ENCODE data around the gene IFITM1. TPM values are rescaled to one million over a fixed set of nuclear protein-coding genes. Genes with fewer than 3 reads are reported as not detected.
A peak's percentile ranks its signal among the peaks of the same experiment; 100 is the strongest.

Gene IFITM1
- total and polyA plus RNA-seq, 10 donors = 314 to 670 (median 496) TPM

- no peak for TF ChIP-seq POLR2A (IDR thresholded peaks at IDR 0.05)
- peak in 2 of 3 donors; percentile 54 to 81 for TF ChIP-seq POLR2AphosphoS5 (IDR thresholded peaks at IDR 0.05)
Measured at GRCh38 chr11:287821-288477, 25.9 kb upstream of the IFITM1 start.

GRCh38 chr11:288478-289397 lies 25.1 kb upstream of the IFITM1 start, which contains the start of gene PGGHG:
Gene PGGHG, plus strand, starts transcription at chr11:289126. Its CDS starts 691 bp downstream, at chr11:289817.
- Histone ChIP-seq H3K27ac (peak within 1 kb of the TSS; percentile 46 to 95 (median 86)), H3K9me3 (no peaks in the 10 kb centered on the region), H3K36me3 (peaks cover 0 to 58% (median 14%) of the 10 kb centered on the region in 6 donors), H3K27me3 (replicated peaks in 1 of 7) (peaks cover 0 to 44% (median 0%) of the 10 kb centered on the region in 7 donors), H3K4me1 (peaks cover 6 to 83% (median 26%) of the 10 kb centered on the region in 6 donors), H3K4me3 (peak within 1 kb of the TSS; percentile 58 to 86 (median 62))
- DNase-seq = peak; percentile 97
- TF ChIP-seq POLR2AphosphoS5 (IDR thresholded peaks at IDR 0.05) (peak; percentile 72 to 85 (median 74)), CTCF (IDR thresholded peaks at IDR 0.05 in 8 of 11, conservative IDR thresholded peaks at IDR 0.05 in 3 of 11) (no peak)
- intact Hi-C loops (cut with DNase I; ENCODE audit: low total_unique reads) = no loop called here
- WGBS, 5 donors = 1 to 2% (median 1%) methylated on average over 20 to 111 of the region's 112 CpGs

More at GRCh38 chr11:287821-288477, 25.9 kb upstream of the IFITM1 start:
- H3K27ac ChIP-seq = peak overlapping the region in 7 of 8 donors; percentile 74 to 95 (median 87)
- peaks cover 0 to 51% (median 1%) of the 10 kb centered on the region in 7 donors for H3K27me3 ChIP-seq (replicated peaks in 1 of 7)
- DNase-seq = peak; percentile 89
- H3K9me3 ChIP-seq = no peaks in the 10 kb centered on the region
- intact Hi-C loops (cut with DNase I; ENCODE audit: low total_unique reads) = no loop called here
- peaks cover 6 to 90% (median 26%) of the 10 kb centered on the region in 6 donors for H3K4me1 ChIP-seq
- peaks cover 0 to 55% (median 9%) of the 10 kb centered on the region in 6 donors for H3K36me3 ChIP-seq
- H3K4me3 ChIP-seq = peak overlapping the region; percentile 58 to 86 (median 62)
- WGBS, 5 donors = 15 to 44% (median 25%) methylated on average over 28 to 41 of the region's 41 CpGs

- Histone ChIP-seq H3K9me3 (no peaks in the 10 kb centered on the region), H3K27ac (peak overlapping the region in 6 of 8 donors; percentile 74 to 95 (median 90)), H3K27me3 (replicated peaks in 1 of 7) (peaks cover 0 to 37% (median 0%) of the 10 kb centered on the region in 7 donors), H3K4me1 (peaks cover 6 to 76% (median 26%) of the 10 kb centered on the region in 6 donors), H3K36me3 (peaks cover 0 to 58% (median 20%) of the 10 kb centered on the region in 6 donors), H3K4me3 (peak overlapping the region; percentile 58 to 86 (median 62))
- WGBS, 5 donors = 16 to 40% (median 29%) methylated on average over 5 to 14 of the region's 14 CpGs; no CpG with 5 or more reads in 1 of the 5 donors
- intact Hi-C loops (cut with DNase I; ENCODE audit: low total_unique reads) = no loop called here
- no peak for TF ChIP-seq POLR2AphosphoS5 (IDR thresholded peaks at IDR 0.05)
- no peak for DNase-seq
Measured at GRCh38 chr11:289398-289711, 24.5 kb upstream of the IFITM1 start.

GRCh38 chr11:289712-290620 lies 23.9 kb upstream of the IFITM1 start:
- Histone ChIP-seq H3K36me3 (peaks cover 0 to 58% (median 26%) of the 10 kb centered on the region in 6 donors), H3K4me3 (peak overlapping the region; percentile 58 to 86 (median 62)), H3K27me3 (replicated peaks in 1 of 7) (peaks cover 0 to 31% (median 0%) of the 10 kb centered on the region in 7 donors), H3K4me1 (peaks cover 6 to 70% (median 26%) of the 10 kb centered on the region in 6 donors), H3K27ac (peak overlapping the region in 6 of 8 donors; percentile 74 to 95 (median 90)), H3K9me3 (no peaks in the 10 kb centered on the region)
- intact Hi-C loops (cut with DNase I; ENCODE audit: low total_unique reads) = no loop called here
- 51 to 90% (median 77%) methylated on average over 35 to 48 of the region's 48 CpGs for WGBS, 5 donors
- TF ChIP-seq POLR2AphosphoS5 (IDR thresholded peaks at IDR 0.05) (peak in 1 of 3 donors; percentile 64), POLR2A (IDR thresholded peaks at IDR 0.05) (no peak)
- peak; percentile 83 for DNase-seq
